ENCODE results near the gene TMEM260. TPM values are rescaled to one million over a fixed set of nuclear protein-coding genes. Genes with fewer than 3 reads are reported as not detected.

The TMEM260 gene
- total and polyA plus RNA-seq, 11 donors = 2.5 to 12.8 (median 5.2) TPM

DNA sequence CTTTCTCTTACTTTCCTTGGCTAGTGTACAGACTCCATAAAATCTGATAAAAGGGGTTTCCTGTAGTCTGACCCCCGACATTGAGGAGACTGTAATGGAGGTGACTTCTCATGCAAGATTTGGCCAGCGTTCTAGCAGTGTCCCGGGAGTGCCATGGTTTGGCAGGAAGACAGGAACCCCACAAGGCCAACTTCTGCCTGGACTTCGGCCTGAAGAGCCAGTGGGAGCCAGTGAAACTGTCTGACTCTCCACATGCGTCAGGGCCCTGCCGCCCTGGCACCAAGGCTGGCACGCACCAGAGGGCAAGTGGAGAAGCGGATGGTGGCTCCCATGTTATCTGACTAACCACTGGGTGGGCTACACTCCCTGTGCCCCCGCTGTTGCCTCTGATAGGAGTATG lies 70.5 kb downstream of the TMEM260 start:
- Histone ChIP-seq H3K27me3 (no peaks in the 10 kb centered on the region), H3K36me3 (peaks cover 0 to 23% (median 18%) of the 10 kb centered on the region in 9 donors), H3K9me3 (no peaks in the 10 kb centered on the region), H3K4me1 (no peaks in the 10 kb centered on the region), H3K27ac (no peak overlapping the region), H3K4me3 (no peak overlapping the region)
- ATAC-seq (peak in 3 of 4 donors; percentile 20 to 74 (median 57)), DNase-seq (peak in 1 of 5 donors; percentile 26)
- TF ChIP-seq, protein P1, sequence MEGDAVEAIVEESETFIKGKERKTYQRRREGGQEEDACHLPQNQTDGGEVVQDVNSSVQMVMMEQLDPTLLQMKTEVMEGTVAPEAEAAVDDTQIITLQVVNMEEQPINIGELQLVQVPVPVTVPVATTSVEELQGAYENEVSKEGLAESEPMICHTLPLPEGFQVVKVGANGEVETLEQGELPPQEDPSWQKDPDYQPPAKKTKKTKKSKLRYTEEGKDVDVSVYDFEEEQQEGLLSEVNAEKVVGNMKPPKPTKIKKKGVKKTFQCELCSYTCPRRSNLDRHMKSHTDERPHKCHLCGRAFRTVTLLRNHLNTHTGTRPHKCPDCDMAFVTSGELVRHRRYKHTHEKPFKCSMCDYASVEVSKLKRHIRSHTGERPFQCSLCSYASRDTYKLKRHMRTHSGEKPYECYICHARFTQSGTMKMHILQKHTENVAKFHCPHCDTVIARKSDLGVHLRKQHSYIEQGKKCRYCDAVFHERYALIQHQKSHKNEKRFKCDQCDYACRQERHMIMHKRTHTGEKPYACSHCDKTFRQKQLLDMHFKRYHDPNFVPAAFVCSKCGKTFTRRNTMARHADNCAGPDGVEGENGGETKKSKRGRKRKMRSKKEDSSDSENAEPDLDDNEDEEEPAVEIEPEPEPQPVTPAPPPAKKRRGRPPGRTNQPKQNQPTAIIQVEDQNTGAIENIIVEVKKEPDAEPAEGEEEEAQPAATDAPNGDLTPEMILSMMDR (IDR thresholded peaks at IDR 0.05) = no peak
- TF ChIP-seq POLR2A (IDR thresholded peaks at IDR 0.05) = no peak
- WGBS, 4 donors = 55 to 77% (median 68%) methylated on average over 6 to 9 of the region's 9 CpGs
- intact Hi-C loops (cut with DNase I) = no loop called here

DNA sequence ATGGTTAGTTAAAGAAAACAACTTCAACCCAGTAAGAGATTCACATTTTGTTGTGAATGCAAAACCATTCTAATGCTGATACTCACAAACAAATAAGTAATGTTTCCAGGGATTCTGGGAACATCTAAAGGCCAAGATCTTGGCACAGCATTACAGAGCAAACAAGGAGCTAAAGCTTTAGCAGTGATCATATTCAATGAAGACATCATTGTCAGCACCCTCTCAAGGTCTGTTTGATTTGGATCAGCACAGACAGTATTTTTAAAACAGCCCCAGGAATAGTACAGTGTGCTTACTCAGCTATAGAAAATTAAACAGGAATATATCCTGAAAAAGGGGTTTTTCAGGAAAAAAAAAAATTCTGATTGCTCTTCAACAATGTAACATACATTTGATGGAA lies 71.4 kb downstream of the TMEM260 start:
- H3K4me3 ChIP-seq = no peak overlapping the region
- TF ChIP-seq, protein P1 (IDR thresholded peaks at IDR 0.05) = no peak
- TF ChIP-seq POLR2A (IDR thresholded peaks at IDR 0.05) = no peak
- DNase-seq = no peak
- H3K27me3 ChIP-seq = no peaks in the 10 kb centered on the region
- no peaks in the 10 kb centered on the region for H3K9me3 ChIP-seq
- no peak for ATAC-seq
- no peaks in the 10 kb centered on the region for H3K4me1 ChIP-seq
- H3K27ac ChIP-seq = no peak overlapping the region
- peaks cover 0 to 23% (median 18%) of the 10 kb centered on the region in 9 donors for H3K36me3 ChIP-seq
- intact Hi-C loops (cut with DNase I) = no loop called here

GRCh38 chr14:56657604-56658003 lies 78.0 kb downstream of the TMEM260 start:
- Histone ChIP-seq H3K27ac (no peak overlapping the region), H3K4me3 (no peak overlapping the region), H3K27me3 (no peaks in the 10 kb centered on the region), H3K36me3 (no peaks in the 10 kb centered on the region), H3K4me1 (peaks cover 0 to 5% (median 0%) of the 10 kb centered on the region in 12 donors), H3K9me3 (no peaks in the 10 kb centered on the region)
- ATAC-seq (no peak), DNase-seq (no peak)
- WGBS, 4 donors = 58 to 69% (median 66%) methylated on average over 2 of the region's 2 CpGs
- TF ChIP-seq POLR2A (IDR thresholded peaks at IDR 0.05) = no peak
- TF ChIP-seq, protein P1 (IDR thresholded peaks at IDR 0.05) = no peak
- intact Hi-C loops (cut with DNase I) = no loop called here

- WGBS, 4 donors = 38 to 55% (median 44%) methylated on average over 8 of the region's 8 CpGs
- peaks cover 0 to 4% (median 0%) of the 10 kb centered on the region in 9 donors for H3K27me3 ChIP-seq
- no peaks in the 10 kb centered on the region for H3K9me3 ChIP-seq
- no peak overlapping the region for H3K4me3 ChIP-seq
- peaks cover 0 to 5% (median 0%) of the 10 kb centered on the region in 12 donors for H3K4me1 ChIP-seq
- no peak overlapping the region for H3K27ac ChIP-seq
- no peaks in the 10 kb centered on the region for H3K36me3 ChIP-seq
- DNase-seq (no peak), ATAC-seq (no peak)
- TF ChIP-seq POLR2A (IDR thresholded peaks at IDR 0.05) = no peak
- TF ChIP-seq, protein P1 (IDR thresholded peaks at IDR 0.05) = no peak
- intact Hi-C loops (cut with DNase I) = no loop called here
Observed at GRCh38 chr14:56659378-56659777, 79.8 kb downstream of the TMEM260 start.
